Measurements from ENCODE around the gene CCT7. TPM values are rescaled to one million over a fixed set of nuclear protein-coding genes. Genes with fewer than 3 reads are reported as not detected.

Gene CCT7
- total RNA-seq, 1 donor from 2014 or later, result 124 TPM

- DNase-seq, result no peak
These were observed 60.1 kb downstream of the CCT7 start for GRCh38 chr2:73294239-73294638.

- no peak for DNase-seq
These were observed 61.8 kb downstream of the CCT7 start for GRCh38 chr2:73295751-73296400.

- no peak for DNase-seq
These were observed 63.0 kb downstream of the CCT7 start for GRCh38 chr2:73297151-73297559.

GRCh38 chr2:73297586-73297985, 63.5 kb downstream of the CCT7 start:
- DNase-seq, result no peak

GRCh38 chr2:73300926-73301325, 66.8 kb downstream of the CCT7 start:
- DNase-seq, result no peak

- no peak for DNase-seq
These were observed 67.5 kb downstream of the CCT7 start for GRCh38 chr2:73301636-73302035.

Small RNA genes within 50 kb of the gene (small RNA-seq; reads per million reads assigned to genes)
- gene RNU6-111P (ENCODE audit: low replicate concordance), result not detected

Other genes starting within 250 kb of the CCT7 start
- 5.1 TPM for gene SFXN5, start 162.6 kb upstream of the CCT7 start, total RNA-seq
- gene RAB11FIP5, start 121.4 kb upstream of the CCT7 start, total RNA-seq, result 9.9 TPM
- gene NOTO, start 31.7 kb upstream of the CCT7 start, total RNA-seq, result not detected
- gene SMYD5, start 20.1 kb upstream of the CCT7 start, total RNA-seq, result 15.3 TPM
- gene PRADC1, start 1.1 kb upstream of the CCT7 start, total RNA-seq, result 9.0 TPM
- 0.79 TPM for gene FBXO41, start 50.2 kb downstream of the CCT7 start, total RNA-seq
- gene EGR4, start 59.2 kb downstream of the CCT7 start, total RNA-seq, result 0.10 TPM
- 30.8 TPM for gene ALMS1, start 151.5 kb downstream of the CCT7 start, total RNA-seq

All from skin of body (tissue), 3 donors.